ENCODE measurements around the gene HEPN1. TPM values are rescaled to one million over a fixed set of nuclear protein-coding genes. Genes with fewer than 3 reads are reported as not detected.
A peak's percentile ranks its signal among the peaks of the same experiment; 100 is the strongest.

HEPN1 gene
- total RNA-seq, 1 donor from 2014 or later = not detected

- Histone ChIP-seq H3K4me2 (ENCODE audit: low read length) (no peak overlapping the region), H3K9ac (ENCODE audit: low read length) (no peak overlapping the region), H3K36me3 (ENCODE audit: insufficient read depth, low read length) (no peaks in the 10 kb centered on the region), H2AFZ (ENCODE audit: low read depth, low read length) (no peak overlapping the region), H3K79me2 (ENCODE audit: insufficient read depth, low read length) (no peaks in the 10 kb centered on the region), H3K27me3 (ENCODE audit: insufficient read depth, low read length) (peaks cover 72% of the 10 kb centered on the region), H3K4me3 (ENCODE audit: insufficient read depth, low read depth, low read length) (no peak overlapping the region), H4K20me1 (ENCODE audit: insufficient read depth, low read length) (peaks cover 3% of the 10 kb centered on the region), H3K27ac (ENCODE audit: low read depth, low read length) (no peak overlapping the region), H3K9me3 (ENCODE audit: insufficient read depth, low read depth, low read length) (peaks cover 5% of the 10 kb centered on the region), H3K4me1 (ENCODE audit: insufficient read depth, low read length) (peaks cover 4% of the 10 kb centered on the region)
- Mint-ChIP-seq H3K9me3 (ENCODE audit: unreplicated experiment) (no peaks in the 10 kb centered on the region), H3K36me3 (ENCODE audit: low read depth, unreplicated experiment) (peaks cover 1% of the 10 kb centered on the region), H3K27ac (ENCODE audit: unreplicated experiment) (peak overlapping the region; percentile 69), H3K4me3 (ENCODE audit: unreplicated experiment) (no peak overlapping the region), H3K4me1 (ENCODE audit: low read depth, unreplicated experiment) (no peaks in the 10 kb centered on the region), H3K27me3 (ENCODE audit: low read depth, unreplicated experiment) (peaks cover 93% of the 10 kb centered on the region)
- DNase-seq (ENCODE audit: low read depth) = no peak
- no peak for TF ChIP-seq EZH2 (IDR thresholded peaks at IDR 0.05; ENCODE audit: insufficient read depth, low read length)
- TF ChIP-seq CTCF (IDR thresholded peaks at IDR 0.05; ENCODE audit: insufficient read depth, low read depth, low read length) = no peak
- FAIRE-seq = no peak
These were observed 48.6 kb upstream of the HEPN1 start for GRCh38 chr11:124870430-124870829.

- TF ChIP-seq CTCF (IDR thresholded peaks at IDR 0.05; ENCODE audit: insufficient read depth, low read depth, low read length) = no peak
- TF ChIP-seq EZH2 (IDR thresholded peaks at IDR 0.05; ENCODE audit: insufficient read depth, low read length) = no peak
- H2AFZ ChIP-seq (ENCODE audit: low read depth, low read length) = no peak overlapping the region
- no peak overlapping the region for H3K27ac Mint-ChIP-seq (ENCODE audit: unreplicated experiment)
- no peak overlapping the region for H3K4me2 ChIP-seq (ENCODE audit: low read length)
- H3K27me3 Mint-ChIP-seq (ENCODE audit: low read depth, unreplicated experiment) = peaks cover 85% of the 10 kb centered on the region
- peaks cover 5% of the 10 kb centered on the region for H3K9me3 ChIP-seq (ENCODE audit: insufficient read depth, low read depth, low read length)
- no peak for FAIRE-seq
- no peaks in the 10 kb centered on the region for H4K20me1 ChIP-seq (ENCODE audit: insufficient read depth, low read length)
- no peak overlapping the region for H3K27ac ChIP-seq (ENCODE audit: low read depth, low read length)
- peaks cover 1% of the 10 kb centered on the region for H3K36me3 Mint-ChIP-seq (ENCODE audit: low read depth, unreplicated experiment)
- DNase-seq (ENCODE audit: low read depth) = no peak
- H3K9ac ChIP-seq (ENCODE audit: low read length) = no peak overlapping the region
- no peak overlapping the region for H3K4me3 ChIP-seq (ENCODE audit: insufficient read depth, low read depth, low read length)
- no peaks in the 10 kb centered on the region for H3K79me2 ChIP-seq (ENCODE audit: insufficient read depth, low read length)
- no peaks in the 10 kb centered on the region for H3K36me3 ChIP-seq (ENCODE audit: insufficient read depth, low read length)
- H3K9me3 Mint-ChIP-seq (ENCODE audit: unreplicated experiment) = no peaks in the 10 kb centered on the region
- peaks cover 54% of the 10 kb centered on the region for H3K27me3 ChIP-seq (ENCODE audit: insufficient read depth, low read length)
- H3K4me1 Mint-ChIP-seq (ENCODE audit: low read depth, unreplicated experiment) = no peaks in the 10 kb centered on the region
- peaks cover 14% of the 10 kb centered on the region for H3K4me1 ChIP-seq (ENCODE audit: insufficient read depth, low read length)
- no peak overlapping the region for H3K4me3 Mint-ChIP-seq (ENCODE audit: unreplicated experiment)
These were observed 46.8 kb upstream of the HEPN1 start for GRCh38 chr11:124872280-124872679.

- Mint-ChIP-seq H3K4me3 (ENCODE audit: unreplicated experiment) (no peak overlapping the region), H3K36me3 (ENCODE audit: low read depth, unreplicated experiment) (peaks cover under 1% of the 10 kb centered on the region), H3K9me3 (ENCODE audit: unreplicated experiment) (no peaks in the 10 kb centered on the region), H3K27me3 (ENCODE audit: low read depth, unreplicated experiment) (peaks cover 81% of the 10 kb centered on the region), H3K4me1 (ENCODE audit: low read depth, unreplicated experiment) (no peaks in the 10 kb centered on the region), H3K27ac (ENCODE audit: unreplicated experiment) (no peak overlapping the region)
- H3K27ac ChIP-seq (ENCODE audit: low read depth, low read length) = no peak overlapping the region
- no peaks in the 10 kb centered on the region for H3K36me3 ChIP-seq (ENCODE audit: insufficient read depth, low read length)
- H4K20me1 ChIP-seq (ENCODE audit: insufficient read depth, low read length) = no peaks in the 10 kb centered on the region
- peaks cover 5% of the 10 kb centered on the region for H3K9me3 ChIP-seq (ENCODE audit: insufficient read depth, low read depth, low read length)
- no peak for TF ChIP-seq CTCF (IDR thresholded peaks at IDR 0.05; ENCODE audit: insufficient read depth, low read depth, low read length)
- TF ChIP-seq EZH2 (IDR thresholded peaks at IDR 0.05; ENCODE audit: insufficient read depth, low read length) = no peak
- peaks cover 14% of the 10 kb centered on the region for H3K4me1 ChIP-seq (ENCODE audit: insufficient read depth, low read length)
- FAIRE-seq = no peak
- H2AFZ ChIP-seq (ENCODE audit: low read depth, low read length) = no peak overlapping the region
- H3K9ac ChIP-seq (ENCODE audit: low read length) = no peak overlapping the region
- H3K79me2 ChIP-seq (ENCODE audit: insufficient read depth, low read length) = no peaks in the 10 kb centered on the region
- no peak overlapping the region for H3K4me2 ChIP-seq (ENCODE audit: low read length)
- no peak overlapping the region for H3K4me3 ChIP-seq (ENCODE audit: insufficient read depth, low read depth, low read length)
- no peak for DNase-seq (ENCODE audit: low read depth)
- peaks cover 51% of the 10 kb centered on the region for H3K27me3 ChIP-seq (ENCODE audit: insufficient read depth, low read length)
These were observed 46.3 kb upstream of the HEPN1 start for GRCh38 chr11:124872741-124873140.
